Epithelial cell of esophagus (primary cell): ENCODE data around the gene MYBL2.
A peak's percentile ranks its signal among the peaks of the same experiment; 100 is the strongest.
"Not testable (repeated sequence)": the region's sequence is repeated elsewhere in the genome, so short reads cannot be mapped to it uniquely, and the experiment has no call there.

Experiments
- DNase-seq: peaks from one replicate; pipeline ENCODE4 v3.0.0; 2010; ENCODE audit warnings: low read depth
- H3K4me3 ChIP-seq: 2 replicates; pipeline ENCODE4 v1.5.1; 2011; ENCODE audit warnings: mild to moderate bottlenecking, low read length, control low read depth
- TF ChIP-seq, protein P1 (sequence below): IDR thresholded peaks from 2 replicates; pipeline ENCODE4 v1.5.1; 2011; ENCODE audit warnings: low read depth, mild to moderate bottlenecking, low read length, control low read depth, inconsistent platforms; ENCODE audit not compliant: insufficient read depth; ENCODE audit errors: missing control alignments

MYBL2 gene

DNA sequence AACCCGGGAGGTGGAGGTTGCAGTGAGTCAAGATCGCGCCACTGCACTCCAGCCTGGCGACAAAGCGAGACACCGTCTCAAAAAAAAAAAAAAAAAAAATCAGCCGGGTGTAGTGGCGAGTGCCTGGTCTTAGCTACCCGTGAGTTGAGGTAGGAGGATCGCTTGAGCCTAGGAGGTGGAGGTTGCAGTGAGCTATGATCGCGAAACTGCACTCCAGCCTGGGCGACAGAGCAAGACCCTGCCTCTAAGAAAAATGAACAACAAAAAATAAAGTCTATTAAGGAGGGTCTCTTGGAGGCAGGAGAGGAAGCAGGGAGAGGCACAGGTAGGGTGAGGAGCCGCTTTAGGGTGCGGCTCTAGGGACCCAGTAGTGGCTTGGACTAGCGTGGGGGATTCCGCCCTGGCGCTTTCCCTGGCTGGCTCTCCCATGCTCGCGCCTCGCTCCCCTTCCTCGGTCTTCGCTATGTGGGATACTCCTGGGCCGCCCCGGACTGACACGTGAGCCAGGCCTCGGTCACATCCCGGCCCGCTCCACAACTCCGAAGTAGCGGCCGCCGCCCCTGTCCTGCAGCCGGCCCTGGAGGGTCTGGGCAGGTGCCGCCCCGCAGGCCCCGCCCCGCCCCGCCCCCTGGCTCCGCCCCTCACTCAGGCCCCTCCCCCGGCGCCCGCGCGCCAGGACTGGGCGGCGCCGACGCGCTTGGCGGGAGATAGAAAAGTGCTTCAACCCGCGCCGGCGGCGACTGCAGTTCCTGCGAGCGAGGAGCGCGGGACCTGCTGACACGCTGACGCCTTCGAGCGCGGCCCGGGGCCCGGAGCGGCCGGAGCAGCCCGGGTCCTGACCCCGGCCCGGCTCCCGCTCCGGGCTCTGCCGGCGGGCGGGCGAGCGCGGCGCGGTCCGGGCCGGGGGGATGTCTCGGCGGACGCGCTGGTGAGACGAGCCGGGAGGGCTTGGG lies at the start of gene MYBL2:
Gene MYBL2 (plus strand): TSS at position 739 of the 953 bp plus-strand sequence. CDS start 170 bp downstream, at position 909.
- TF ChIP-seq, protein P1, sequence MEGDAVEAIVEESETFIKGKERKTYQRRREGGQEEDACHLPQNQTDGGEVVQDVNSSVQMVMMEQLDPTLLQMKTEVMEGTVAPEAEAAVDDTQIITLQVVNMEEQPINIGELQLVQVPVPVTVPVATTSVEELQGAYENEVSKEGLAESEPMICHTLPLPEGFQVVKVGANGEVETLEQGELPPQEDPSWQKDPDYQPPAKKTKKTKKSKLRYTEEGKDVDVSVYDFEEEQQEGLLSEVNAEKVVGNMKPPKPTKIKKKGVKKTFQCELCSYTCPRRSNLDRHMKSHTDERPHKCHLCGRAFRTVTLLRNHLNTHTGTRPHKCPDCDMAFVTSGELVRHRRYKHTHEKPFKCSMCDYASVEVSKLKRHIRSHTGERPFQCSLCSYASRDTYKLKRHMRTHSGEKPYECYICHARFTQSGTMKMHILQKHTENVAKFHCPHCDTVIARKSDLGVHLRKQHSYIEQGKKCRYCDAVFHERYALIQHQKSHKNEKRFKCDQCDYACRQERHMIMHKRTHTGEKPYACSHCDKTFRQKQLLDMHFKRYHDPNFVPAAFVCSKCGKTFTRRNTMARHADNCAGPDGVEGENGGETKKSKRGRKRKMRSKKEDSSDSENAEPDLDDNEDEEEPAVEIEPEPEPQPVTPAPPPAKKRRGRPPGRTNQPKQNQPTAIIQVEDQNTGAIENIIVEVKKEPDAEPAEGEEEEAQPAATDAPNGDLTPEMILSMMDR = no peak
- peak within 1 kb of the TSS; percentile 54 for H3K4me3 ChIP-seq
- peak; percentile 77 for DNase-seq

- DNase-seq = no peak
- TF ChIP-seq, protein P1 = no peak
These were observed 35.3 kb upstream of the MYBL2 start for GRCh38 chr20:43631598-43631997.

DNA sequence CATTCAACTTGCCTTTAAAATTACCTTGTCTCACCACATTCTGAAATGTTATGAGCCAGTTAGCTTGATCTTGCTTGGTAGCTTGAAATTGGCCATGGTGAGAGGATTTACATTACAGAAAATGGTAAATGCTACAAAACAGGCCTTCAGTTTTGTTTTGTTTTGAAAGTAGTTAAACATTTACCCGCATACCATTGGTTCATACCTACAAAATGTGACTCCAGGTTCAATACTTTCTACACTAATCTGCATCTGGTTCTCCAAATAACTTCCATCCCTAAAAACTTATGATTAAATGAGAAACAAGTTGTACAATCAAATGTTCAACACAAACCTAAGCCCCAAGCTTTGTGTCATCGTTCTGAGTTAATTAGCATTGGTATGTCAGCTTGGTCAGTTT lies 30.5 kb upstream of the MYBL2 start:
- TF ChIP-seq, protein P1 = no peak
- DNase-seq = no peak
- H3K4me3 ChIP-seq = no peak overlapping the region

More at GRCh38 chr20:43631598-43631997, 35.3 kb upstream of the MYBL2 start:
- no peak overlapping the region for H3K4me3 ChIP-seq

- no peak overlapping the region for H3K4me3 ChIP-seq
- TF ChIP-seq, protein P1 = no peak
- no peak for DNase-seq
These were observed 24.4 kb upstream of the MYBL2 start for GRCh38 chr20:43642548-43642947.

DNA sequence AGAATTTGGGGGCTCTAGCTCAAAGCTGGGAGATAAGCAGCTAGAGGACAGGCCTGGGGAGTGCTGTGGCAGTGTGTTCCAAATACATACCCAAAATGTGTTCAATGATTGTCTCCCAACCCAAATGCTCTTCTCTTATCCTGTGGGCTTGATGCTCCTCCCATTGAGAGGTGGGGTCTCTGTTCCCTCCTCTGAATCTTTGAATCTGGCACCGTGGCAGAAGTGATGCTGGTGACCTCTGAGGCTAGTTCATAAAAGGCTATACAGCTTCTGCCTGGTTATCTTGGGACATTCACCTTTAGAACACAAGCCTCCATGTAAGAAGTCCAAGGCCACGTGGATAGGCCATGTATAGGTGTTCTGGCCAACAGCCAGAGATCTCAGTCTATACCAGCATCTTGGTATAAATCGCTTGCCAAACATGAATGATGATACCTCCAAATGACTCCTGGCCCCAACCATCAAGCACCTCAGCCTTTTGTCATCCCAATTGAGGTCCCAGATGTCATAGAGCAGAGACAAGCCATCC lies 15.9 kb upstream of the MYBL2 start:
- TF ChIP-seq, protein P1 = no peak
- DNase-seq = no peak
- no peak overlapping the region for H3K4me3 ChIP-seq

GRCh38 chr20:43651650-43652184 lies 15.2 kb upstream of the MYBL2 start:
- not testable (repeated sequence) for DNase-seq, H3K4me3 ChIP-seq

DNA sequence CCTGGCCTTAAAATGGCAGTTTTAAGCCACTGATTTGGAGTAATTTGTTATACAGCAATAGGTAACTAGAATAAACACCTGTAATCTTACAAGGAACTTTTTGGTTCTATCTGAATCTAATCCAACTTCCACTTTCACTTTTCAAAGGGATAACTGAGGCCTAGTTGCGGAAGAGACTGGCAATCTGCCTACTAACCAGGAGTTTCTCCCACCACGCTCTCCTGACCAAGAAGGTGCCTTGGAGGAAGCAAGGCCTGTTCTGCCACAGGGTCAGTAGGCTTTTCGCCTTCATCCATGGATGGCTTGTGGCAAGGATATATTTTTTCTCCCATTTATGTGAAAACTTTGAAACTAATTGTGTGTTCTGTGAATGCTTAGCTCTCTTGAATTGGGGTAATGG lies 12.9 kb upstream of the MYBL2 start:
- DNase-seq = no peak
- no peak overlapping the region for H3K4me3 ChIP-seq
- TF ChIP-seq, protein P1 = no peak

- H3K4me3 ChIP-seq, DNase-seq: not testable (repeated sequence)
These were observed 11.7 kb upstream of the MYBL2 start for GRCh38 chr20:43655176-43655575.
